ENCODE data around the gene HGF. TPM values are rescaled to one million over a fixed set of nuclear protein-coding genes. Genes with fewer than 3 reads are reported as not detected.

Gene HGF
- total RNA-seq, 1 donor from 2014 or later: not detected

- H3K4me3 ChIP-seq (ENCODE audit: low read depth, low read length): no peak overlapping the region
Observed at GRCh38 chr7:81761031-81761430, 8.8 kb downstream of the HGF start.

GRCh38 chr7:81754918-81755696 lies 14.7 kb downstream of the HGF start:
- TF ChIP-seq, protein P1, sequence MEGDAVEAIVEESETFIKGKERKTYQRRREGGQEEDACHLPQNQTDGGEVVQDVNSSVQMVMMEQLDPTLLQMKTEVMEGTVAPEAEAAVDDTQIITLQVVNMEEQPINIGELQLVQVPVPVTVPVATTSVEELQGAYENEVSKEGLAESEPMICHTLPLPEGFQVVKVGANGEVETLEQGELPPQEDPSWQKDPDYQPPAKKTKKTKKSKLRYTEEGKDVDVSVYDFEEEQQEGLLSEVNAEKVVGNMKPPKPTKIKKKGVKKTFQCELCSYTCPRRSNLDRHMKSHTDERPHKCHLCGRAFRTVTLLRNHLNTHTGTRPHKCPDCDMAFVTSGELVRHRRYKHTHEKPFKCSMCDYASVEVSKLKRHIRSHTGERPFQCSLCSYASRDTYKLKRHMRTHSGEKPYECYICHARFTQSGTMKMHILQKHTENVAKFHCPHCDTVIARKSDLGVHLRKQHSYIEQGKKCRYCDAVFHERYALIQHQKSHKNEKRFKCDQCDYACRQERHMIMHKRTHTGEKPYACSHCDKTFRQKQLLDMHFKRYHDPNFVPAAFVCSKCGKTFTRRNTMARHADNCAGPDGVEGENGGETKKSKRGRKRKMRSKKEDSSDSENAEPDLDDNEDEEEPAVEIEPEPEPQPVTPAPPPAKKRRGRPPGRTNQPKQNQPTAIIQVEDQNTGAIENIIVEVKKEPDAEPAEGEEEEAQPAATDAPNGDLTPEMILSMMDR (conservative IDR thresholded peaks at IDR 0.05; ENCODE audit: low read depth, low read length): no peak
- H3K4me3 ChIP-seq (ENCODE audit: low read depth, low read length): no peak overlapping the region
- DNase-seq (ENCODE audit: low read depth): no peak

More at GRCh38 chr7:81761031-81761430, 8.8 kb downstream of the HGF start:
- TF ChIP-seq, protein P1 (conservative IDR thresholded peaks at IDR 0.05; ENCODE audit: low read depth, low read length): no peak
- DNase-seq (ENCODE audit: low read depth): no peak

DNA sequence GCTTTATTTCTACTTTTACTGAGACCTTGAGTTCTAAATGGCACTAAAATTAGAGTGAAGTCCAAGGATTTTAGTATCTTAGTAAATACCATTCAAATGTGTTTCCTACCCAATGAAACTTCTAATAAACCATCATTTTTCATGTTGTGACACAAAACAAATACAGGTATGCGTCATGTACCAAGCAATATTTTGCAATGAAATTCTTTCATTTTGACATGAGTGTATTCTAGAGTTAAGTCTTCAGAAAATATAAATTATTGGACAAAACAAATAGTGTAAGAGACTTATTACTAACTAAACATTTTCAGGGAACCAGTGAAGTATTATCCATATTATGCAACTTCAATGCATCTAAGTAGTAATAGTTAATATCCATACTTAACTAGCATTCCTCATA lies 16.5 kb downstream of the HGF start:
- TF ChIP-seq, protein P1 (conservative IDR thresholded peaks at IDR 0.05; ENCODE audit: low read depth, low read length): no peak
- DNase-seq (ENCODE audit: low read depth): no peak
- no peak overlapping the region for H3K4me3 ChIP-seq (ENCODE audit: low read depth, low read length)

DNA sequence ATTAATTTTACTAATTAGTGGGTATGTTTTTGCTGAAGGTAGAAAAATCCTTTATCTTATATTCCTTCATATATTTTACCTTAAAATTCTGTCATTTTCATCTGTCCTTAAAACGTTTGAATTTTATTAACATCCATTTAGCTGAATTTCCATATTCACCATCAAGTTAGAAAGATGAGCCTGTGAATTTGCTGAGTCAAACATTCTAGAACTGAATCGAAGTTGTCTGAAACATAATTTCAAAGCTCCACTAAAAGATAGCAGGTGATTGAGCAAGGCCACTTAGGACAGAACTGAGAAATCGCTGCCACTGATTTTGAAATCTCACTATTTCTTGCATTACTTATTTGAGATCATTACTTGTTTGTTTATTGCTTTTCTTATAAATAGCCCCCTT lies 17.5 kb downstream of the HGF start:
- TF ChIP-seq, protein P1 (conservative IDR thresholded peaks at IDR 0.05; ENCODE audit: low read depth, low read length): no peak
- no peak for DNase-seq (ENCODE audit: low read depth)

GRCh38 chr7:81751619-81752317 lies 18.1 kb downstream of the HGF start:
- DNase-seq (ENCODE audit: low read depth): no peak
- TF ChIP-seq, protein P1 (conservative IDR thresholded peaks at IDR 0.05; ENCODE audit: low read depth, low read length): no peak
- H3K4me3 ChIP-seq (ENCODE audit: low read depth, low read length): no peak overlapping the region

More for the DNA sequence above, 17.5 kb downstream of the HGF start:
- H3K4me3 ChIP-seq (ENCODE audit: low read depth, low read length): no peak overlapping the region

- no peak overlapping the region for H3K4me3 ChIP-seq (ENCODE audit: low read depth, low read length)
- no peak for DNase-seq (ENCODE audit: low read depth)
- TF ChIP-seq, protein P1 (conservative IDR thresholded peaks at IDR 0.05; ENCODE audit: low read depth, low read length): no peak
Observed at GRCh38 chr7:81745637-81746036, 24.2 kb downstream of the HGF start.

Data from epithelial cell of proximal tubule (primary cell).